GM21360 (cell line): Measurements from ENCODE around the gene B3GALNT2.
"Not testable (repeated sequence)": the region's sequence is repeated elsewhere in the genome, so short reads cannot be mapped to it uniquely, and the experiment has no call there.

Experiments
- ATAC-seq: cut with Tn5 transposase; IDR thresholded peaks from one replicate; pipeline ENCODE4 v1.9.1; 2021; ENCODE audit warnings: mild to moderate bottlenecking, moderate library complexity; ENCODE audit not compliant: unreplicated experiment

Gene B3GALNT2

DNA sequence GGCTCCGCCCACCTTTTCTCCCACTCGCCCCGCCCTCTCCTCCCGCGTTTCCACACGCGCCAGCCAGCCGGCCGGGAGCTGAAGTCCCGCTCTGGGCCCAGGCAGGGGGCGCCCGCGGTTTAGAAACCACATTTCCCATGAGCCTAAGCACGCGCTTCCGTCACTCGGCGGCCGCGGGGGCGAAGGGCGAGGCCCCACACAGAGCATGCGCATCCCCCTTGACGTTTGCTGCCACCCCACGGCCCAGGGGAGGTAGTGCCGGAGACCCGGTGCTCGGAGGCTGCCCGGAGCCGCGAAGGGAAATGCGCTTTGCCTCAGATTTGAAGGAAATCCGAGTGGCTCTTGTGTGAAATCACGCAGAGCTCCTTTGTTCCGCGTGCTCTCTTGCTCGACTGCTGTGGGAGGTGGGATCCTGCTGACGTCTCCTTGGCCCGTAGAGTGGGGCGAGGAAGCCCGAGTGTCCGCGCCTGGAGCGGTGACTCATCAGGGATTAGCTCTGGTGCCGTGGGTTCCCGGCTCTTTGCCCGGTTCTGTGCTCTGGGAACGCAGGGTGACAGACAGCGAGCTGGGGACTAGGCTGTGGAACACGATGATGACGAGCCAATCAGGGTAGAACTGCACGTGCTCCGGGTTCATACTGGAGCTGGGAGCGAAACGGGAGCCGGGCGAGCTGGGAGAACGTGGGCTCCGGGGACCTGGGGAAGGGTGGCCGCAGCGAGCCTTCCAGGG lies 406 bp upstream of the B3GALNT2 start:
- ATAC-seq: peak; percentile 75

DNA sequence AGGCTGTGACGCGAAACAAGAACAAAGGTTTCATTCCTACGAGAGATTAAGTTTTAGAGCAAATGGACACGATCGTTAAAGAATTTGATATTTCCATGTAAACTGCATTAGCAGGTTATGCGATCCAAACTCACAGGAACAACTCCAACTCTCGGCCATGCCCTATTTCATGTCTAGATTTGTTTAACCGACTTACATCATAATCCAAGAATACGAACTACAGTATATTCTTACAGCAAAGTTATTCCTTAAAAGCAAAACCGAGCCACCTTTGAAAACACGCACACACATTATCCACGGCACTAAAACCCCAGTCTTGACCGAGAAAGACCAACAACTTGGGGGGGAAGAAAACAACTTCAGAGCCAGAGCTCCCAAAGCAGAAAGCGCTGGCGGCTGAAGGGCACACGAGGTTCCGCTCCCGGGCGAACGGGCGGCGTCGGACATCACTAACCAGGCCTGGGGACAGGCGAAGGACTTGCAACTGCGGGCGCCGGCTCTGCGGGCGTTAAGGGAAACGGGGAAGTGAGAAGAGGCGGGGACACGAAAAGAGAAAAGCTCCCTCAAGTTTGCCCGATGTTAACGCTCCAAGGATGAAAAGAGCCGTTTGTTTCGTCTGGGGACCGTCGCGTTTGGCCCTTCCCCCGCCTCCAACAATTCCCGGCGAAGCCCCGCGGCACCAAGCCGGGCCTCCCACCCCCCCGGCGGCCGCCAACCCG lies 690 bp downstream of the B3GALNT2 start:
- peak; percentile 3 for ATAC-seq

DNA sequence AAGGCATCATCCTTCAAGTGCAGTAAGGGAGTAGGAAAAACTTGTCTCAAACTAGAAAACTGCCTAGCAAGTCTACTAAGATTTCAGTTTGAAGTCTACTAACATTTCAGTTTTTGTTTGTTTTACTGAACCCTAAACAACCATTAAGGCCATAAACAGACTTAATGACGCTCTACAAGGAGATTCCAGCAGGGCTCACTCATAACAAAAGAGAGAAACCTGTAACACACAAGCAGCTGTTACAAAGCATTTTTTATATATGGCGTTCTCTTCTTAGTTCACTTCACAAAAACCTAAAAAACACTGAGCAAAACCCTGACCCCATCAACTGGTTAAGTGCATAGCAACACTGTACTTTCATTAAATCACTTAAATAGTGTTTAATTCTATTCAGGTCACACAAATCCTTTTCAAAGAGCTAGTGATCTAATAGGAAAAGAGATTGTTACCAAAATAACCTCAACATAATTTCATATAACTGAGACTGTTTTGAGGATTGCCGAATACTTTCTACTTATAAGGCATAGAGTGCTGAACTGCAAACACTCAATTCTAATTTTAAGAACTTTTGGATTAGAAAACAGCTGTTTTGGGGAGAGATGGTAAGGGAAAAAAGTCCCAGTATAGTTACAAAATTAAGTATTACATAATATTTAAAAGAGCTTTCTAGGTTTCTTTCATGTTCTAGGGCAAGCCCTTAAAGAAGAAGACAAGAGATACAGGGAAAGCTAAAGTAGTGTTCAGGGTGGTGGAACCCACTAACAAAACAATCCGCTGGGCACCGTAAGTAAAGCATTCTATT lies 1.4 kb downstream of the B3GALNT2 start:
- ATAC-seq: no peak

- ATAC-seq: no peak
These were observed 3.2 kb downstream of the B3GALNT2 start for GRCh38 chr1:235500971-235501540.

- ATAC-seq: no peak
These were observed 8.7 kb downstream of the B3GALNT2 start for GRCh38 chr1:235495551-235495950.

GRCh38 chr1:235495030-235495429 lies 9.2 kb downstream of the B3GALNT2 start:
- no peak for ATAC-seq

DNA sequence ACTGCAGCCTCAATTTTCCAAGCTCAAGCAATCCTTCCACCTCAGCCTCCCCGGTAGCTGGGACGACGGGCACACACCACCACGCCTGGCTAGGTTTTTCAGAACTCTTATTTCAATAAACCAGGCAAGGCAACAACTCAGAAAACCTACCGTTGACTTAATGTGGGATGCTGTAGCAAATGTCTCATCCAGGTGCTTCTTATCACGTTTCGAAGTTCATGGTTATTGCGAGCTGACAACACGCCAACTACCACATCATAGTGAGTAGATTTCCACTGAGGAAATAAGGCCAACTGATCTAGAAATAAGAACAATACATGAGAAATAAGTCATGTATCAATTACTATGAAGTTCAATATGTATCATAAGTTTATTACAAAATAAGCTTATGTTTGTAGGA lies 9.7 kb downstream of the B3GALNT2 start:
- no peak for ATAC-seq

- no peak for ATAC-seq
These were observed 12.6 kb downstream of the B3GALNT2 start for GRCh38 chr1:235491644-235492043.

DNA sequence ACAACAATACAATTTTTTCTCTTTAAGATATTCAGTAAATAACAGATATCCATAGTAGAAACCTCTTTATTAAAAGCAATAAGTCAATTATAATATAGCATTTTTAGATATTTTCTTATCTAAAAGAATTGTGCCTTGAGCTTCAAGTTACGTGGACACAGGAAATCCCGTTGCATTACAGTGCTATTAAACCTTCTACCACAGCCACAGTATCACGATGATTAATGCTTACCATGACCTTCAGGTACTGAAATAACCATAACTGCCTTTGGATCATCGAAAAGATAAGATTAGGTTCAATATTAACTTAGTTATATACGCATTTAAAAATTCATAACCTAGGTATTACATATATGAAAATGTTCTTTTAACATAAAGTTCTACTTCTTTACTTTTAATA lies 17.9 kb downstream of the B3GALNT2 start:
- no peak for ATAC-seq

GRCh38 chr1:235485558-235485957 lies 18.7 kb downstream of the B3GALNT2 start:
- no peak for ATAC-seq

DNA sequence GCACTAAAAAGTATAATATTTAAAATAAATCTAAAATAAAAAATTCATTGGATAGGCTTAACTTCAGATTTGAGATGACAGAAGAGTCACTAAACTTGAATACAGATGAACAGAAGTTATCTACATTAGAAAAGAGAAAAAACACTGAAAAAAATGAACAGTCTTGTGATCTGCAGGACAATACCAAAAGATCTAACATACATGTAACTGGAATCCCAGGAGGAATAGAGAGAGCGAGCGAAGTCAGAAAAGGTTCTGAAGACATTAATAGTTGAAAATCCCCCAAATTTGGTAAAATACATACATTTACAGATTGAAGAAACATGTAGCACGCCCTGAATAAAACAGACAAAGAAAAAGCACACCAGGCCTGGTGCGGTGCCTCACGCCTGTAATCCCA lies 21.2 kb downstream of the B3GALNT2 start:
- no peak for ATAC-seq

DNA sequence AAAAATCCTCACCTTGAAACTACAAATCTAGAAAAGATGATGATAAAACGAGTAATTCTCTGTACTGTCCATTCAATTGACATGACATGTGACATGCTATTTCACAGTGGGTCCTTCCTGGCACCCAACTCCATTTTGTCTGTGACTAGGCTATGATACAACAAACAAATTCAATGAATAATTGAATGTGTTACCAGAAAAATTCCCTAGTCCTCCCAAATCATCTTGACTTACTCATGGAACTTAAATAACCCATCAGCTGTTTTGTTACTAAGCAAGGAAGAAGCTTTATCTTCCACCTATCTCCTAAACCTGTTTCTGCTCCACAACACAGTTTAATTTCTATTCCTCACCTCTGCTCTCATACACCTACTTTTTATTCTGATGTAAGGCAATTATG lies 30.4 kb downstream of the B3GALNT2 start:
- ATAC-seq: no peak

GRCh38 chr1:235470741-235471439 lies 33.4 kb downstream of the B3GALNT2 start:
- no peak for ATAC-seq

GRCh38 chr1:235469897-235470296 lies 34.4 kb downstream of the B3GALNT2 start:
- not testable (repeated sequence) for ATAC-seq

DNA sequence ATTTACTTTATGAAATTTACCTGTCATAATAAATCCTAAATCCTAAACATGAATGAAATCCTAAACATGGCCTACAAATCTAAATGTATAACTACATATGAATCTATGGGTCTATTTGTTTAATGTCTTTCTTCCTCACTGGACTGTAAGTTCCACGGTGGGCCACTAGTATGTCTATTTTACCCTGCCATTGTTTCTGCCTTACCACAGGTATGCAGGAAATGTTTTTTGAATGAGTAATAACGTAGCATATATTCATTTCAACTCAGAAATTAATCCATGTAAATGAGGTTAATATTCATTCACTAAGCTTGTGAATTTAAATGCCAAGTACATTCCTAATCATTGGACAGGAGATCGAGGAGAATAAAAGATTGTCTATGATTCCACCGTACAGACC lies 35.3 kb downstream of the B3GALNT2 start:
- no peak for ATAC-seq

DNA sequence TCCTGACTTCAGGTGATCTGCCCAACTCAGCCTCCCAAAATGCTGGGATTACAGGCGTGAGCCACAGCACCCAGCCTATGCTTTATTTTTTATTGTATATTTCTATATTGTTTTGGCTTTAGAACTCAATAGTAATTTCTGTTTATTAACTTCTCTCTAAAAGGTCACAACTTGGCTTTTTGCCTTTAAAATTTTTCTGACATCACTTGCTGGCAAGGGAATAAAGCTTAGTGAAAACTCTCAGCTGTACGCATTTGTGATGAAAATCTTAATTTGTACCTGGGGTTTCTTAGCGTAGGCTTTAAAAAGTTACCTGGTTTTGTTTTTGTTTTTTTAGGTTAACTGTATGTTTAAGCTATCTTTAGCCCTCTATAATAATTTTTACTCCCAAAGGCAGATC lies 36.2 kb downstream of the B3GALNT2 start:
- ATAC-seq: no peak

- ATAC-seq: no peak
These were observed 39.2 kb downstream of the B3GALNT2 start for GRCh38 chr1:235465066-235465465.

GRCh38 chr1:235462832-235463231 lies 41.4 kb downstream of the B3GALNT2 start:
- not testable (repeated sequence) for ATAC-seq

DNA sequence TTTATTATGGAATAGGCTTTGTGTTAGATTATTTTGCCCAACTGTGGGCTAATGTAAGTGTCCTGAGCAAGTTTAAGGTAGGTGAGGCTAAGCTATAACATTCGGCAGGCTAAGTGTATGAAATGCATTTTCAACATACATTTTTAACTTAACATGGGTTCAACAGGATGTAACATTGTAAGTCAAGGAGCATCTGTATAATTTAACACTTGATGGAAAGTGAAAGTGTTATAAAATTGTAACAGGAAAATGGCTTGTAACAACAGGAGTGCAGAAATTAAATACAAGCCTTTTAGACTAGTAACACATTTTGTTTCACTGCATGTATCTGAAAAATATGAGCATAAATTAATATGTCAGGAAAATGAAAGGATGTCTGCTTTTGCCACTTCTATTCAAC lies 42.3 kb downstream of the B3GALNT2 start:
- no peak for ATAC-seq

- no peak for ATAC-seq
These were observed 43.5 kb downstream of the B3GALNT2 start for GRCh38 chr1:235460770-235461169.

DNA sequence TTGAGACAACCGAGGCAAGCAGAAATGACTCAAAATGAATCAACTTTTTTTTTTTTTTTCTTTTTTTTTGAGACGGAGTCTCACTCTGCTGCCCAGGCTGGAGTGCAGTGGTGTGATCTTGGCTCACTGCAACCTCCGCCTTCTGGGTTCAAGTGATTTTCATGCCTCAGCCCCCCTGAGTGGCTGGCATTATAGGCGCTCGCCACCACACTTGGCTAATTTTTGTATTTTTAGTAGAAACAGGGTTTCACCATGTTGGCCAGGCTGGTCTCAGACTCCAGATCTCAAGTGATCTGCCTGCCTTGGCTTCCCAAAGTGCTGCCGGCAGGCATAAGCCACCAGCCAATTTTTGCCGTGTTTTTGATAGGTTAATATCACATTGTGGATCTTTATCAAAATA lies 46.4 kb downstream of the B3GALNT2 start:
- not testable (repeated sequence) for ATAC-seq
